C4-2B (cell line): ENCODE measurements around the gene NKD1.

Experiments used
- H3K27ac ChIP-seq: fragments of 450-650 bp; 2 replicates; pipeline ENCODE4 v1.5.1; 2017
- CTCF ChIP-seq: fragments of 450-650 bp; conservative IDR thresholded peaks from 2 replicates; pipeline ENCODE4 v1.5.1; 2017; ENCODE audit warnings: mild to moderate bottlenecking
- ZFX ChIP-seq: fragments of 450-650 bp; IDR thresholded peaks from 2 replicates; pipeline ENCODE4 v1.6.1; 2017

NKD1 gene

GRCh38 chr16:50678531-50678930, 130.3 kb downstream of the NKD1 start:
- no peak overlapping the region for H3K27ac ChIP-seq

GRCh38 chr16:50679266-50679665, 131.1 kb downstream of the NKD1 start:
- TF ChIP-seq ZFX (no peak; the same call in 1 of the 2 replicates), CTCF (no peak)
- H3K27ac ChIP-seq: no peak overlapping the region

More at GRCh38 chr16:50678531-50678930, 130.3 kb downstream of the NKD1 start:
- TF ChIP-seq ZFX (no peak), CTCF (no peak)

- no peak for TF ChIP-seq CTCF
- no peak; the same call in 1 of the 2 replicates for TF ChIP-seq ZFX
- H3K27ac ChIP-seq: no peak overlapping the region
Measured at GRCh38 chr16:50679676-50680555, 131.7 kb downstream of the NKD1 start.

GRCh38 chr16:50680556-50680893, 132.3 kb downstream of the NKD1 start:
- no peak overlapping the region for H3K27ac ChIP-seq
- TF ChIP-seq CTCF: no peak
- no peak for TF ChIP-seq ZFX

GRCh38 chr16:50681021-50681885, 133.1 kb downstream of the NKD1 start, which contains the start of gene SNX20:
TSS of gene SNX20 (minus strand) at chr16:50681312. CDS start at chr16:50677526, 3,786 bp downstream.
- no peak within 1 kb of the TSS for H3K27ac ChIP-seq
- TF ChIP-seq ZFX (no peak), CTCF (no peak)

GRCh38 chr16:50683689-50684374, 135.6 kb downstream of the NKD1 start:
- TF ChIP-seq CTCF (no peak), ZFX (no peak)
- H3K27ac ChIP-seq: no peak overlapping the region
